ENCODE measurements around the gene MFSD1.

MFSD1 gene

GRCh38 chr3:158771577-158771976 lies 30.3 kb upstream of the MFSD1 start:
- DNase-seq (ENCODE audit: low spot score): no peak
- Mint-ChIP-seq H3K4me1 (ENCODE audit: low read depth) (peaks cover 4% of the 10 kb centered on the region), H3K27me3 (ENCODE audit: low read depth) (no peaks in the 10 kb centered on the region), H3K36me3 (ENCODE audit: low read depth) (no peaks in the 10 kb centered on the region), H3K9me3 (no peaks in the 10 kb centered on the region), H3K27ac (no peak overlapping the region), H3K4me3 (no peak overlapping the region)

GRCh38 chr3:158771982-158772381 lies 29.9 kb upstream of the MFSD1 start:
- no peaks in the 10 kb centered on the region for H3K27me3 Mint-ChIP-seq (ENCODE audit: low read depth)
- peaks cover 4% of the 10 kb centered on the region for H3K4me1 Mint-ChIP-seq (ENCODE audit: low read depth)
- H3K4me3 Mint-ChIP-seq: no peak overlapping the region
- no peak for DNase-seq (ENCODE audit: low spot score)
- H3K27ac Mint-ChIP-seq: no peak overlapping the region
- no peaks in the 10 kb centered on the region for H3K9me3 Mint-ChIP-seq
- H3K36me3 Mint-ChIP-seq (ENCODE audit: low read depth): no peaks in the 10 kb centered on the region

- no peak for DNase-seq (ENCODE audit: low spot score)
- Mint-ChIP-seq H3K9me3 (no peaks in the 10 kb centered on the region), H3K4me3 (no peak overlapping the region), H3K4me1 (ENCODE audit: low read depth) (peaks cover 4% of the 10 kb centered on the region), H3K27ac (no peak overlapping the region), H3K27me3 (ENCODE audit: low read depth) (no peaks in the 10 kb centered on the region), H3K36me3 (ENCODE audit: low read depth) (no peaks in the 10 kb centered on the region)
Measured at GRCh38 chr3:158773166-158773565, 28.7 kb upstream of the MFSD1 start.

- no peaks in the 10 kb centered on the region for H3K36me3 Mint-ChIP-seq (ENCODE audit: low read depth)
- H3K27me3 Mint-ChIP-seq (ENCODE audit: low read depth): no peaks in the 10 kb centered on the region
- H3K4me1 Mint-ChIP-seq (ENCODE audit: low read depth): peaks cover 4% of the 10 kb centered on the region
- DNase-seq (ENCODE audit: low spot score): no peak
- H3K9me3 Mint-ChIP-seq: no peaks in the 10 kb centered on the region
- no peak overlapping the region for H3K27ac Mint-ChIP-seq
- no peak overlapping the region for H3K4me3 Mint-ChIP-seq
Measured at GRCh38 chr3:158773845-158774830, 27.7 kb upstream of the MFSD1 start.

GRCh38 chr3:158774965-158775364 lies 26.9 kb upstream of the MFSD1 start:
- Mint-ChIP-seq H3K9me3 (no peaks in the 10 kb centered on the region), H3K27ac (no peak overlapping the region), H3K36me3 (ENCODE audit: low read depth) (no peaks in the 10 kb centered on the region), H3K4me1 (ENCODE audit: low read depth) (peaks cover 4% of the 10 kb centered on the region), H3K4me3 (no peak overlapping the region), H3K27me3 (ENCODE audit: low read depth) (no peaks in the 10 kb centered on the region)
- no peak for DNase-seq (ENCODE audit: low spot score)

- no peaks in the 10 kb centered on the region for H3K36me3 Mint-ChIP-seq (ENCODE audit: low read depth)
- no peak overlapping the region for H3K27ac Mint-ChIP-seq
- H3K4me1 Mint-ChIP-seq (ENCODE audit: low read depth): peaks cover 4% of the 10 kb centered on the region
- no peaks in the 10 kb centered on the region for H3K27me3 Mint-ChIP-seq (ENCODE audit: low read depth)
- no peak for DNase-seq (ENCODE audit: low spot score)
- no peak overlapping the region for H3K4me3 Mint-ChIP-seq
- no peaks in the 10 kb centered on the region for H3K9me3 Mint-ChIP-seq
Measured at GRCh38 chr3:158775426-158776410, 26.1 kb upstream of the MFSD1 start.

- H3K36me3 Mint-ChIP-seq (ENCODE audit: low read depth): no peaks in the 10 kb centered on the region
- H3K27ac Mint-ChIP-seq: no peak overlapping the region
- no peaks in the 10 kb centered on the region for H3K27me3 Mint-ChIP-seq (ENCODE audit: low read depth)
- H3K9me3 Mint-ChIP-seq: no peaks in the 10 kb centered on the region
- DNase-seq (ENCODE audit: low spot score): no peak
- peaks cover 6% of the 10 kb centered on the region for H3K4me1 Mint-ChIP-seq (ENCODE audit: low read depth)
- no peak overlapping the region for H3K4me3 Mint-ChIP-seq
Measured at GRCh38 chr3:158776531-158776930, 25.3 kb upstream of the MFSD1 start.

GRCh38 chr3:158777161-158777873 lies 24.5 kb upstream of the MFSD1 start:
- Mint-ChIP-seq H3K4me3 (no peak overlapping the region), H3K4me1 (ENCODE audit: low read depth) (peaks cover 4% of the 10 kb centered on the region), H3K27ac (no peak overlapping the region), H3K9me3 (no peaks in the 10 kb centered on the region), H3K27me3 (ENCODE audit: low read depth) (no peaks in the 10 kb centered on the region), H3K36me3 (ENCODE audit: low read depth) (no peaks in the 10 kb centered on the region)
- DNase-seq (ENCODE audit: low spot score): no peak

GRCh38 chr3:158780766-158781165 lies 21.1 kb upstream of the MFSD1 start:
- Mint-ChIP-seq H3K36me3 (ENCODE audit: low read depth) (no peaks in the 10 kb centered on the region), H3K9me3 (no peaks in the 10 kb centered on the region), H3K4me1 (ENCODE audit: low read depth) (peaks cover 3% of the 10 kb centered on the region), H3K27ac (no peak overlapping the region), H3K4me3 (no peak overlapping the region), H3K27me3 (ENCODE audit: low read depth) (no peaks in the 10 kb centered on the region)
- no peak for DNase-seq (ENCODE audit: low spot score)

GRCh38 chr3:158781191-158781590 lies 20.7 kb upstream of the MFSD1 start:
- H3K27ac Mint-ChIP-seq: no peak overlapping the region
- H3K36me3 Mint-ChIP-seq (ENCODE audit: low read depth): no peaks in the 10 kb centered on the region
- H3K27me3 Mint-ChIP-seq (ENCODE audit: low read depth): no peaks in the 10 kb centered on the region
- no peaks in the 10 kb centered on the region for H3K9me3 Mint-ChIP-seq
- peaks cover 3% of the 10 kb centered on the region for H3K4me1 Mint-ChIP-seq (ENCODE audit: low read depth)
- no peak for DNase-seq (ENCODE audit: low spot score)
- H3K4me3 Mint-ChIP-seq: no peak overlapping the region

GRCh38 chr3:158781849-158782248 lies 20.0 kb upstream of the MFSD1 start:
- Mint-ChIP-seq H3K27ac (no peak overlapping the region), H3K4me1 (ENCODE audit: low read depth) (peaks cover 3% of the 10 kb centered on the region), H3K9me3 (no peaks in the 10 kb centered on the region), H3K27me3 (ENCODE audit: low read depth) (no peaks in the 10 kb centered on the region), H3K36me3 (ENCODE audit: low read depth) (no peaks in the 10 kb centered on the region), H3K4me3 (no peak overlapping the region)
- no peak for DNase-seq (ENCODE audit: low spot score)

- Mint-ChIP-seq H3K4me1 (ENCODE audit: low read depth) (peaks cover 3% of the 10 kb centered on the region), H3K36me3 (ENCODE audit: low read depth) (no peaks in the 10 kb centered on the region), H3K4me3 (no peak overlapping the region), H3K27me3 (ENCODE audit: low read depth) (no peaks in the 10 kb centered on the region), H3K27ac (no peak overlapping the region), H3K9me3 (no peaks in the 10 kb centered on the region)
- DNase-seq (ENCODE audit: low spot score): no peak
Measured at GRCh38 chr3:158782283-158782989, 19.4 kb upstream of the MFSD1 start.

- no peak for DNase-seq (ENCODE audit: low spot score)
- H3K9me3 Mint-ChIP-seq: no peaks in the 10 kb centered on the region
- no peaks in the 10 kb centered on the region for H3K27me3 Mint-ChIP-seq (ENCODE audit: low read depth)
- H3K36me3 Mint-ChIP-seq (ENCODE audit: low read depth): no peaks in the 10 kb centered on the region
- no peak overlapping the region for H3K4me3 Mint-ChIP-seq
- no peak overlapping the region for H3K27ac Mint-ChIP-seq
- peaks cover 3% of the 10 kb centered on the region for H3K4me1 Mint-ChIP-seq (ENCODE audit: low read depth)
Measured at GRCh38 chr3:158783051-158783450, 18.8 kb upstream of the MFSD1 start.

Measured in T-helper 2 cell treated with Interferon-gamma antibody and Interleukin-4, amounts not matched to agents 5 μg/mL and 100 μg/mL, for 36 hours (primary cell).